ENCODE results near the gene BORCS5.

The BORCS5 gene

DNA sequence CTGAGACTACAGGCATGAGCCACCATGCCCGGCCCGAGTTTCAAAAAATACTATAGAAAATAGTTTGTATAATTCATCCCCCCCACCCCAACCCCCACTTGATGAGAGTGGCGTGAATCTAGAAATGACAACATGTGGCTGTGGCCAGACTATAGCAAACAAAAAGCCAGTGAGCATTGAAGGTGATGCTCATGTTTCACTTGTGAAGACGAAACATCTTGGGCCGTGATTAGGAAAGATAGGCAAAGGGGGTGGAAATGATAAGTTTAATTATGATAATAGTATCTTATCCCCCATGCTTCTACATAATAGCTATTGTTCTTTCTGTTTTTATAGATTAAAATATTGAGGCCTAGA lies 8.5 kb downstream of the BORCS5 start:
- DNase-seq (ENCODE audit: low read depth in 1 of 2, low spot score in 1 of 2), result no peak
- TF ChIP-seq GABPA (IDR thresholded peaks at IDR 0.05; ENCODE audit: low read depth) (no peak), CTCF (IDR thresholded peaks at IDR 0.05; ENCODE audit: insufficient read depth, low read length) (no peak)
- TF ChIP-seq, protein P1, sequence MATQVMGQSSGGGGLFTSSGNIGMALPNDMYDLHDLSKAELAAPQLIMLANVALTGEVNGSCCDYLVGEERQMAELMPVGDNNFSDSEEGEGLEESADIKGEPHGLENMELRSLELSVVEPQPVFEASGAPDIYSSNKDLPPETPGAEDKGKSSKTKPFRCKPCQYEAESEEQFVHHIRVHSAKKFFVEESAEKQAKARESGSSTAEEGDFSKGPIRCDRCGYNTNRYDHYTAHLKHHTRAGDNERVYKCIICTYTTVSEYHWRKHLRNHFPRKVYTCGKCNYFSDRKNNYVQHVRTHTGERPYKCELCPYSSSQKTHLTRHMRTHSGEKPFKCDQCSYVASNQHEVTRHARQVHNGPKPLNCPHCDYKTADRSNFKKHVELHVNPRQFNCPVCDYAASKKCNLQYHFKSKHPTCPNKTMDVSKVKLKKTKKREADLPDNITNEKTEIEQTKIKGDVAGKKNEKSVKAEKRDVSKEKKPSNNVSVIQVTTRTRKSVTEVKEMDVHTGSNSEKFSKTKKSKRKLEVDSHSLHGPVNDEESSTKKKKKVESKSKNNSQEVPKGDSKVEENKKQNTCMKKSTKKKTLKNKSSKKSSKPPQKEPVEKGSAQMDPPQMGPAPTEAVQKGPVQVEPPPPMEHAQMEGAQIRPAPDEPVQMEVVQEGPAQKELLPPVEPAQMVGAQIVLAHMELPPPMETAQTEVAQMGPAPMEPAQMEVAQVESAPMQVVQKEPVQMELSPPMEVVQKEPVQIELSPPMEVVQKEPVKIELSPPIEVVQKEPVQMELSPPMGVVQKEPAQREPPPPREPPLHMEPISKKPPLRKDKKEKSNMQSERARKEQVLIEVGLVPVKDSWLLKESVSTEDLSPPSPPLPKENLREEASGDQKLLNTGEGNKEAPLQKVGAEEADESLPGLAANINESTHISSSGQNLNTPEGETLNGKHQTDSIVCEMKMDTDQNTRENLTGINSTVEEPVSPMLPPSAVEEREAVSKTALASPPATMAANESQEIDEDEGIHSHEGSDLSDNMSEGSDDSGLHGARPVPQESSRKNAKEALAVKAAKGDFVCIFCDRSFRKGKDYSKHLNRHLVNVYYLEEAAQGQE (IDR thresholded peaks at IDR 0.05; ENCODE audit: insufficient replicate concordance, low read depth), result no peak
- no peaks in the 10 kb centered on the region for H3K27me3 ChIP-seq (ENCODE audit: insufficient read depth, poor library complexity, severe bottlenecking)
- H3K4me3 ChIP-seq (replicated peaks; ENCODE audit: insufficient read depth, low read length), result no peak overlapping the region
- peak overlapping the region; percentile 55 for H3K27ac ChIP-seq (replicated peaks)

DNA sequence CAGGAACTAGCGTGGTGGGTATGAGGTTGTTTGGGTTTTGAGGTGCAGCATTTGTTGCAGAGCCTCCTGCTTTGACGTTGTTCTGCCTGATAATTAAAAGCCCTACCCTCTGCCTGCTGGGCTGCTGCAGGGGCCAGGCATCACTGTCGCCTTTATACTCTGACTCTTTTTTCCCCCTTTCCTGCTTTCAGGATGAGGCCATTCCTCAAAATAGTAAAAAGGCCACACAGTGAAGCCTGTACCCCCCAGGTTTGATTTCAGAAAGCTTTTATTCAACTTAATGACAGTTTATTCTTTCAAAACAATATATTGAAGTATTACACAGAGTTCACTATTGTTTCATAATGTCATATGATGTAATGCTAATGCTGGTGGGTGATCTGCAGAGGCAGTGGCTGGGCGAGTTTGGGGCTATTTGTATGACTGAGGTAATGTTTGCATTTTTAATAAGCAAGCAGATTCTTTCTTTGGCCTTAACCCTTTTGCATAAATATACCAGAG lies 9.1 kb downstream of the BORCS5 start:
- TF ChIP-seq GABPA (IDR thresholded peaks at IDR 0.05; ENCODE audit: low read depth), result no peak
- TF ChIP-seq, protein P1 (IDR thresholded peaks at IDR 0.05; ENCODE audit: insufficient replicate concordance, low read depth), result no peak
- no peak for TF ChIP-seq POLR2AphosphoS5 (IDR thresholded peaks at IDR 0.05; ENCODE audit: low read depth)
- no peak for TF ChIP-seq CTCF (IDR thresholded peaks at IDR 0.05; ENCODE audit: insufficient read depth, low read length)
- no peak for TF ChIP-seq SPI1 (IDR thresholded peaks at IDR 0.05; ENCODE audit: borderline replicate concordance, low read depth)
- Histone ChIP-seq H3K4me3 (replicated peaks; ENCODE audit: insufficient read depth, low read length) (no peak overlapping the region), H3K27ac (replicated peaks) (peak overlapping the region; percentile 55), H3K27me3 (ENCODE audit: insufficient read depth, poor library complexity, severe bottlenecking) (no peaks in the 10 kb centered on the region)
- peak in 1 of 2 experiments; percentile 26 for DNase-seq (ENCODE audit: low read depth in 1 of 2, low spot score in 1 of 2)

GRCh38 chr12:12366701-12367481 lies 10.0 kb downstream of the BORCS5 start:
- peak overlapping the region; percentile 55; the same call in 1 of the 2 replicates for H3K27ac ChIP-seq (replicated peaks)
- DNase-seq (ENCODE audit: low read depth in 1 of 2, low spot score in 1 of 2), result no peak
- no peak for TF ChIP-seq POLR2AphosphoS5 (IDR thresholded peaks at IDR 0.05; ENCODE audit: low read depth)
- no peak for TF ChIP-seq CTCF (IDR thresholded peaks at IDR 0.05; ENCODE audit: insufficient read depth, low read length)
- no peak for TF ChIP-seq SPI1 (IDR thresholded peaks at IDR 0.05; ENCODE audit: borderline replicate concordance, low read depth)
- TF ChIP-seq, protein P1 (IDR thresholded peaks at IDR 0.05; ENCODE audit: insufficient replicate concordance, low read depth), result no peak
- no peak for TF ChIP-seq GABPA (IDR thresholded peaks at IDR 0.05; ENCODE audit: low read depth)

More at GRCh38 chr12:12366701-12367481, 10.0 kb downstream of the BORCS5 start:
- Histone ChIP-seq H3K27me3 (ENCODE audit: insufficient read depth, poor library complexity, severe bottlenecking) (no peaks in the 10 kb centered on the region), H3K4me3 (replicated peaks; ENCODE audit: insufficient read depth, low read length) (no peak overlapping the region)

Measured in HL-60 (cell line).